Measurements from ENCODE around the gene TMED4. TPM values are rescaled to one million over a fixed set of nuclear protein-coding genes. Genes with fewer than 3 reads are reported as not detected.

The TMED4 gene
- total RNA-seq, 1 experiment from 2014 or later: 79.5 TPM

- no peaks in the 10 kb centered on the region for H3K27me3 ChIP-seq (replicated peaks; ENCODE audit: insufficient read depth, low read depth, low read length, poor library complexity)
- BruUV-seq (replicated peaks): no TSS peak
- no peaks in the 10 kb centered on the region for H3K4me1 ChIP-seq (ENCODE audit: insufficient read depth, low read length, poor library complexity, severe bottlenecking)
- CTCF ChIA-PET: no interaction called here
- no peaks in the 10 kb centered on the region for H3K9me3 ChIP-seq (ENCODE audit: low read depth, low read length, poor library complexity, severe bottlenecking)
- POLR2A ChIA-PET (ENCODE audit: low non-redundant PET): interaction anchor here (0.6 kb wide), 1 partner anchor 32 kb away, joined by 3 read pairs; the partner anchor contains the start of gene DDX56
- H3K36me3 ChIP-seq (ENCODE audit: insufficient read depth, low read length, poor library complexity, severe bottlenecking): no peaks in the 10 kb centered on the region
- intact Hi-C loops (cut with micrococcal nuclease; ENCODE audit: unreplicated experiment): no loop called here
- TF ChIP-seq, protein P1, sequence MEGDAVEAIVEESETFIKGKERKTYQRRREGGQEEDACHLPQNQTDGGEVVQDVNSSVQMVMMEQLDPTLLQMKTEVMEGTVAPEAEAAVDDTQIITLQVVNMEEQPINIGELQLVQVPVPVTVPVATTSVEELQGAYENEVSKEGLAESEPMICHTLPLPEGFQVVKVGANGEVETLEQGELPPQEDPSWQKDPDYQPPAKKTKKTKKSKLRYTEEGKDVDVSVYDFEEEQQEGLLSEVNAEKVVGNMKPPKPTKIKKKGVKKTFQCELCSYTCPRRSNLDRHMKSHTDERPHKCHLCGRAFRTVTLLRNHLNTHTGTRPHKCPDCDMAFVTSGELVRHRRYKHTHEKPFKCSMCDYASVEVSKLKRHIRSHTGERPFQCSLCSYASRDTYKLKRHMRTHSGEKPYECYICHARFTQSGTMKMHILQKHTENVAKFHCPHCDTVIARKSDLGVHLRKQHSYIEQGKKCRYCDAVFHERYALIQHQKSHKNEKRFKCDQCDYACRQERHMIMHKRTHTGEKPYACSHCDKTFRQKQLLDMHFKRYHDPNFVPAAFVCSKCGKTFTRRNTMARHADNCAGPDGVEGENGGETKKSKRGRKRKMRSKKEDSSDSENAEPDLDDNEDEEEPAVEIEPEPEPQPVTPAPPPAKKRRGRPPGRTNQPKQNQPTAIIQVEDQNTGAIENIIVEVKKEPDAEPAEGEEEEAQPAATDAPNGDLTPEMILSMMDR (conservative IDR thresholded peaks at IDR 0.05; ENCODE audit: low read depth, low read length): no peak
- TF ChIP-seq EZH2 (IDR thresholded peaks at IDR 0.05; ENCODE audit: borderline replicate concordance, low read depth, low read length, poor library complexity, severe bottlenecking): no peak
- H3K27ac ChIP-seq (ENCODE audit: low read depth, low read length, poor library complexity, severe bottlenecking): no peak overlapping the region
- H3K4me3 ChIP-seq (ENCODE audit: low read depth, low read length, poor library complexity, severe bottlenecking): no peak overlapping the region
- no peak for DNase-seq (ENCODE audit: low spot score)
These were observed 40.0 kb downstream of the TMED4 start for GRCh38 chr7:44541876-44542610.

GRCh38 chr7:44541028-44541869, 40.8 kb downstream of the TMED4 start, which contains the start of gene NPC1L1:
NPC1L1 (minus strand) TSS chr7:44541330; CDS start chr7:44541259, 71 bp downstream.
- TF ChIP-seq, protein P1 (conservative IDR thresholded peaks at IDR 0.05; ENCODE audit: low read depth, low read length): no peak
- TF ChIP-seq EZH2 (IDR thresholded peaks at IDR 0.05; ENCODE audit: borderline replicate concordance, low read depth, low read length, poor library complexity, severe bottlenecking): no peak
- Histone ChIP-seq H3K27me3 (replicated peaks; ENCODE audit: insufficient read depth, low read depth, low read length, poor library complexity) (no peaks in the 10 kb centered on the region), H3K4me3 (ENCODE audit: low read depth, low read length, poor library complexity, severe bottlenecking) (no peak within 1 kb of the TSS), H3K9me3 (ENCODE audit: low read depth, low read length, poor library complexity, severe bottlenecking) (no peaks in the 10 kb centered on the region), H3K36me3 (ENCODE audit: insufficient read depth, low read length, poor library complexity, severe bottlenecking) (no peaks in the 10 kb centered on the region), H3K4me1 (ENCODE audit: insufficient read depth, low read length, poor library complexity, severe bottlenecking) (no peaks in the 10 kb centered on the region), H3K27ac (ENCODE audit: low read depth, low read length, poor library complexity, severe bottlenecking) (no peak within 1 kb of the TSS)
- no peak for DNase-seq (ENCODE audit: low spot score)
- POLR2A ChIA-PET (ENCODE audit: low non-redundant PET): no interaction called here
- CTCF ChIA-PET: no interaction called here
- BruUV-seq (replicated peaks): no TSS peak
- intact Hi-C loops (cut with micrococcal nuclease; ENCODE audit: unreplicated experiment): no loop called here

GRCh38 chr7:44540592-44541027, 41.4 kb downstream of the TMED4 start:
- BruUV-seq (replicated peaks): no TSS peak
- Histone ChIP-seq H3K4me3 (ENCODE audit: low read depth, low read length, poor library complexity, severe bottlenecking) (no peak overlapping the region), H3K9me3 (ENCODE audit: low read depth, low read length, poor library complexity, severe bottlenecking) (no peaks in the 10 kb centered on the region), H3K36me3 (ENCODE audit: insufficient read depth, low read length, poor library complexity, severe bottlenecking) (no peaks in the 10 kb centered on the region), H3K27ac (ENCODE audit: low read depth, low read length, poor library complexity, severe bottlenecking) (no peak overlapping the region), H3K27me3 (replicated peaks; ENCODE audit: insufficient read depth, low read depth, low read length, poor library complexity) (no peaks in the 10 kb centered on the region), H3K4me1 (ENCODE audit: insufficient read depth, low read length, poor library complexity, severe bottlenecking) (no peaks in the 10 kb centered on the region)
- POLR2A ChIA-PET (ENCODE audit: low non-redundant PET): no interaction called here
- intact Hi-C loops (cut with micrococcal nuclease; ENCODE audit: unreplicated experiment): no loop called here
- no peak for DNase-seq (ENCODE audit: low spot score)
- no peak for TF ChIP-seq EZH2 (IDR thresholded peaks at IDR 0.05; ENCODE audit: borderline replicate concordance, low read depth, low read length, poor library complexity, severe bottlenecking)
- TF ChIP-seq, protein P1 (conservative IDR thresholded peaks at IDR 0.05; ENCODE audit: low read depth, low read length): no peak
- CTCF ChIA-PET: no interaction called here
